C4-2B (cell line): ENCODE data around the gene CD79B.
"Not testable (repeated sequence)": the region's sequence is repeated elsewhere in the genome, so short reads cannot be mapped to it uniquely, and the experiment has no call there.

ENCODE experiments used
- CTCF ChIP-seq: fragments of 450-650 bp; conservative IDR thresholded peaks from 2 replicates; pipeline ENCODE4 v1.5.1; 2017; ENCODE audit warnings: mild to moderate bottlenecking
- ZFX ChIP-seq: fragments of 450-650 bp; IDR thresholded peaks from 2 replicates; pipeline ENCODE4 v1.6.1; 2017

- TF ChIP-seq CTCF, ZFX: not testable (repeated sequence)
Observed at GRCh38 chr17:63894021-63894420, 38.1 kb downstream of the CD79B start.
